Fibroblast of lung (primary cell): Measurements from ENCODE around the gene DCP1B. TPM values are rescaled to one million over a fixed set of nuclear protein-coding genes. Genes with fewer than 3 reads are reported as not detected.

Source experiments
- DNase-seq, 2 donors: peaks; one replicate each; pipeline versions ENCODE4 v3.0.0 to v3.0.0-alpha.2; 2010; ENCODE audit warnings: low read depth in 2 of 2
- H2AFZ ChIP-seq: 2 replicates; pipeline ENCODE4 v1.5.1; 2012; ENCODE audit warnings: low read length, control low read depth, inconsistent platforms
- H3K27ac ChIP-seq: 2 replicates; pipeline ENCODE4 v1.5.1; 2011; ENCODE audit warnings: low read length, control low read depth; ENCODE audit not compliant: insufficient read depth
- H3K27me3 ChIP-seq: 2 replicates; pipeline ENCODE4 v1.5.1; 2011; ENCODE audit warnings: mild to moderate bottlenecking, low read length; ENCODE audit not compliant: control insufficient read depth, insufficient read depth
- H3K36me3 ChIP-seq: 2 replicates; pipeline ENCODE4 v1.5.1; 2011; ENCODE audit warnings: low read length; ENCODE audit not compliant: control insufficient read depth, insufficient read depth
- H3K4me1 ChIP-seq: 2 replicates; pipeline ENCODE4 v1.5.1; 2011; ENCODE audit warnings: low read length; ENCODE audit not compliant: control insufficient read depth, insufficient read depth; ENCODE audit errors: extremely low read depth
- H3K4me2 ChIP-seq: 2 replicates; pipeline ENCODE4 v1.5.1; 2011; ENCODE audit warnings: low read length, control low read depth; ENCODE audit not compliant: insufficient read depth; ENCODE audit errors: extremely low read depth
- H3K4me3 ChIP-seq, 4 experiments: fragments of 200-600 bp in 1 of 4; sonication (generic) in 1 of 4; replicated peaks in 1 of 4; 2 replicates each; pipeline ENCODE4 v1.5.1; 2011 to 2016; ENCODE audit warnings: low read length in 4 of 4, low read depth in 3 of 4, mild to moderate bottlenecking in 3 of 4, control low read depth in 2 of 4, inconsistent platforms in 1 of 4, mixed read lengths in 1 of 4; ENCODE audit not compliant: insufficient read depth in 1 of 4; ENCODE audit errors: control extremely low read depth in 1 of 4
- H3K79me2 ChIP-seq: 2 replicates; pipeline ENCODE4 v1.5.1; 2012; ENCODE audit warnings: mild to moderate bottlenecking, low read length, inconsistent platforms; ENCODE audit not compliant: control insufficient read depth, insufficient read depth
- H3K9ac ChIP-seq: 2 replicates; pipeline ENCODE4 v1.5.1; 2011; ENCODE audit warnings: mild to moderate bottlenecking, low read length, control low read depth; ENCODE audit not compliant: insufficient read depth
- H3K9me3 ChIP-seq: 2 replicates; pipeline ENCODE4 v1.5.1; 2012; ENCODE audit warnings: low read depth, low read length; ENCODE audit not compliant: control insufficient read depth, insufficient read depth
- H4K20me1 ChIP-seq: 2 replicates; pipeline ENCODE4 v1.5.1; 2011; ENCODE audit warnings: low read length; ENCODE audit not compliant: control insufficient read depth, insufficient read depth; ENCODE audit errors: extremely low read depth
- EZH2 ChIP-seq: IDR thresholded peaks from 2 replicates; pipeline ENCODE4 v1.5.1; 2012; ENCODE audit warnings: low read length, control low read depth, mild to moderate bottlenecking; ENCODE audit errors: missing control alignments
- polyA plus RNA-seq, 2 donors: library from polyadenylated mRNA; depleted of rRNA in 1 of 2; stranded (reverse) in 1 of 2; unstranded in 1 of 2; fragments of >200 nt; gene quantifications; 2 replicates each; pipeline ENCODE4 v1.2.1, GENCODE V29; 2011 to 2012; ENCODE audit warnings: missing spikeins in 1 of 2
- total RNA-seq: library from RNA; depleted of rRNA; stranded (reverse); fragments of >200 nt; gene quantifications from 2 replicates; pipeline ENCODE4 v1.2.1, GENCODE V29; 2014
- TF ChIP-seq, protein P1 (sequence below), 2 donors: IDR thresholded peaks in 1 of 2; conservative IDR thresholded peaks in 1 of 2; 1 replicate in 1 of 2; 2 replicates in 1 of 2; pipeline ENCODE4 v1.5.1; 2011 to 2012; ENCODE audit warnings: low read length in 2 of 2, control low read depth in 1 of 2, inconsistent platforms in 1 of 2, low read depth in 1 of 2, mild to moderate bottlenecking in 1 of 2

DCP1B gene
- total and polyA plus RNA-seq, 2 donors (not counting 1 experiment from before 2014, with no cell fraction given) = 10.4 to 19.4 TPM

DNA sequence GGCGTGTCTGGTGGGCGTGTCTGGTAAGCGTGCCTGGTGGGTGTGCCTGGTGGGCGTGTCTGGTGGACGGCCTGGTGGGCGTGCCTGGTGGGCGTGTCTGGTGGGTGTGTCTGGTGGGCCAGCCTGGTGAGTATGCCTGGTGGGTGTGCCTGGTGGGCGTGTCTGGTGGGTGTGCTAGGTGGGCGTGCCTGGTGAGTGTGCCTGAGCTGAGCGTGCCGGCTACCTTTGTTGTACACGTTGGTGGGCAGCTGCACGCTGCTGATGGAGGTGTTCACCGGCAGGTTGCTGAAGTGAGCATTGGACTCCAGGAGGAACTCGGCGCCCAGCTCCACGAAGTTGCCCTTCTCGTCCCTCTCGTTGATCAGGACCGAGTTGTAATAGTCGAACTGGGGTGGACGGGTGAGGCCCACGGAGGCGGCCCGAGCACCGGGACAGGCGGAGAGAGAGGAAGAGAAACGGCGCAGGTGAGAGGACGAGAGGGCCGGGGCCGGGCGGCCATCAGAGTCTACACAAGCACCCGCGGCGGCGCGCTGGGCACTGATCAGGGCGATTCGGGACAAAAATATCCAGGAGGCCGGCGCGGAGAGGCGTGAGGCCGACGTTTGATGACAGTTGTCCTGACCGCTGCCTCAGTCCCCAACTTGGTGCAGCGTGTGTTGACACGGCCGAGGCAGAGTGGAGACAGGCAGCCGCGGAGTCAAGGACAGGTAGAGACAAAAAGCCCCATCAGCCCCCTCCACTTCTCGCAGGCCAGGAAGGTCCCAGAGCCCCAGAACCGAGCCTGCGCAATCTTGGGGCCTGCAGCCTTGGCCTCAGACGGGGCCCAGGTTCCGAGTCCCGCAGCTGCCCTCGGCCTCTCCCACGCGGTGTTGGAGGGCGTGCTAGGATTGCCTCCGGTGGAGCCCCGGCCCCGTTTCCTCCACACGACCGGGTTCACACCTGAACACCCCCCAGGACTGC lies 96.3 kb downstream of the DCP1B start:
- Histone ChIP-seq H3K4me1 (no peaks in the 10 kb centered on the region), H3K4me2 (peak overlapping the region; percentile 8), H3K27me3 (no peaks in the 10 kb centered on the region), H2AFZ (no peak overlapping the region), H3K4me3 (no peak overlapping the region), H3K79me2 (no peaks in the 10 kb centered on the region), H4K20me1 (no peaks in the 10 kb centered on the region), H3K36me3 (no peaks in the 10 kb centered on the region), H3K9me3 (no peaks in the 10 kb centered on the region), H3K27ac (no peak overlapping the region), H3K9ac (no peak overlapping the region)
- no peak for DNase-seq
- no peak for TF ChIP-seq EZH2
- TF ChIP-seq, protein P1, sequence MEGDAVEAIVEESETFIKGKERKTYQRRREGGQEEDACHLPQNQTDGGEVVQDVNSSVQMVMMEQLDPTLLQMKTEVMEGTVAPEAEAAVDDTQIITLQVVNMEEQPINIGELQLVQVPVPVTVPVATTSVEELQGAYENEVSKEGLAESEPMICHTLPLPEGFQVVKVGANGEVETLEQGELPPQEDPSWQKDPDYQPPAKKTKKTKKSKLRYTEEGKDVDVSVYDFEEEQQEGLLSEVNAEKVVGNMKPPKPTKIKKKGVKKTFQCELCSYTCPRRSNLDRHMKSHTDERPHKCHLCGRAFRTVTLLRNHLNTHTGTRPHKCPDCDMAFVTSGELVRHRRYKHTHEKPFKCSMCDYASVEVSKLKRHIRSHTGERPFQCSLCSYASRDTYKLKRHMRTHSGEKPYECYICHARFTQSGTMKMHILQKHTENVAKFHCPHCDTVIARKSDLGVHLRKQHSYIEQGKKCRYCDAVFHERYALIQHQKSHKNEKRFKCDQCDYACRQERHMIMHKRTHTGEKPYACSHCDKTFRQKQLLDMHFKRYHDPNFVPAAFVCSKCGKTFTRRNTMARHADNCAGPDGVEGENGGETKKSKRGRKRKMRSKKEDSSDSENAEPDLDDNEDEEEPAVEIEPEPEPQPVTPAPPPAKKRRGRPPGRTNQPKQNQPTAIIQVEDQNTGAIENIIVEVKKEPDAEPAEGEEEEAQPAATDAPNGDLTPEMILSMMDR (conservative IDR thresholded peaks at IDR 0.05 in 1 of 2, IDR thresholded peaks at IDR 0.05 in 1 of 2; ENCODE audit: low read depth in 1 of 2, low read length in 2 of 2) = no peak

DNA sequence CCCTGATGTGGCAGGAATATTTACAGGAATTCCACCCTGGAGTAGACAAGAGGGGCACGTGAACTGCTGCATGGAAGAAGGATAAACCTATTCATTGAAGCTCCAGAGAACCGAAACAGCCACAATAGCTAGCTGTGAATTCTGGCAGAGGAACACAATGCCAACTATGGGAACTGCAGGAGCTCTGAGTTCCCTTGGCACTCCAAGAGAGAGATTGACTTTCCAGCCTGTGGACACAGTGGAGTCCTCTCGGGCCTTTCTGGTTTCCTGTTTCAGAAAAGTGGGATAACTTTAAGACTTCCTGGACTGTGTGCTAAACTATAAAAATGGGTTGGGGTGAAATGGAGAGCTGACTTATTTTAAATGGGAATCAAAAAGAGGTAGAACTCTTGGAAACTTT lies 97.7 kb downstream of the DCP1B start:
- H2AFZ ChIP-seq = no peak overlapping the region
- H3K36me3 ChIP-seq = no peaks in the 10 kb centered on the region
- TF ChIP-seq, protein P1 (conservative IDR thresholded peaks at IDR 0.05 in 1 of 2, IDR thresholded peaks at IDR 0.05 in 1 of 2; ENCODE audit: low read depth in 1 of 2, low read length in 2 of 2) = no peak
- TF ChIP-seq EZH2 = no peak
- no peak overlapping the region for H3K4me3 ChIP-seq
- H3K9ac ChIP-seq = no peak overlapping the region
- H3K27ac ChIP-seq = no peak overlapping the region
- H3K4me1 ChIP-seq = no peaks in the 10 kb centered on the region
- no peaks in the 10 kb centered on the region for H3K9me3 ChIP-seq
- no peak overlapping the region for H3K4me2 ChIP-seq
- no peaks in the 10 kb centered on the region for H3K79me2 ChIP-seq
- H4K20me1 ChIP-seq = no peaks in the 10 kb centered on the region
- no peak for DNase-seq
- H3K27me3 ChIP-seq = no peaks in the 10 kb centered on the region

DNA sequence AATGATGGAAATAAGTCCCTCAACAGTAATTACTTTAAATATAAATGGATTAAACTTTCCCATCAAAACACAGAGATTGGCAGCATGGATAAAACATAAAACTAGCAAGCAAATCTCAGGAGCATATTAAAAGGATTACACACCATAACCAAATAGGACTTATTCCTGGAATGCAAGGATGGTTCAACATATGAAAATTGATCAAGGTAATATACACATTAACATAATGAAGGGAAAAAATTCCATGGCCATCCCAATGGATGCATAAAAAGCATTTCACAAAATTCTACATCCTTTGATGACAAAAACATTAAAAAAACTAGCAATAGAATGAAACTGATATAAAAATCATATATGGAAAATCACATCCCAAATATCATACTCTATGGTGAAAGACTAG lies 99.4 kb downstream of the DCP1B start:
- no peaks in the 10 kb centered on the region for H4K20me1 ChIP-seq
- no peak overlapping the region for H3K4me2 ChIP-seq
- H3K27ac ChIP-seq = no peak overlapping the region
- H3K4me1 ChIP-seq = no peaks in the 10 kb centered on the region
- no peak overlapping the region for H2AFZ ChIP-seq
- H3K27me3 ChIP-seq = no peaks in the 10 kb centered on the region
- no peak for DNase-seq
- no peaks in the 10 kb centered on the region for H3K36me3 ChIP-seq
- H3K79me2 ChIP-seq = no peaks in the 10 kb centered on the region
- TF ChIP-seq, protein P1 (conservative IDR thresholded peaks at IDR 0.05 in 1 of 2, IDR thresholded peaks at IDR 0.05 in 1 of 2; ENCODE audit: low read depth in 1 of 2, low read length in 2 of 2) = no peak
- TF ChIP-seq EZH2 = no peak
- no peak overlapping the region for H3K4me3 ChIP-seq
- no peaks in the 10 kb centered on the region for H3K9me3 ChIP-seq
- no peak overlapping the region for H3K9ac ChIP-seq
